Sigmoid colon (tissue), 7 donors: ENCODE results near the gene BRSK2. TPM values are rescaled to one million over a fixed set of nuclear protein-coding genes. Genes with fewer than 3 reads are reported as not detected.

Source experiments
- DNase-seq: peaks from one replicate; pipeline ENCODE4 v3.0.0-alpha.2; 2019
- H3K27ac ChIP-seq, 4 donors: fragments of 200-600 bp; sonication (generic); one replicate each; pipeline ENCODE4 v1.5.1; 2016 to 2019; ENCODE audit warnings: mild to moderate bottlenecking in 1 of 4
- H3K27me3 ChIP-seq, 3 donors: fragments of 200-600 bp; sonication (generic); one replicate each; pipeline ENCODE4 v1.5.1; 2019; ENCODE audit warnings: mild to moderate bottlenecking in 1 of 3
- H3K36me3 ChIP-seq, 4 donors: fragments of 200-600 bp; sonication (generic); one replicate each; pipeline ENCODE4 v1.5.1; 2016 to 2019
- H3K4me1 ChIP-seq, 4 donors: fragments of 200-600 bp; sonication (generic); one replicate each; pipeline ENCODE4 v1.5.1; 2017 to 2019
- H3K4me3 ChIP-seq, 4 donors: fragments of 200-600 bp; sonication (generic); one replicate each; pipeline ENCODE4 v1.5.1; 2017 to 2019; ENCODE audit warnings: mild to moderate bottlenecking in 2 of 4, moderate library complexity in 1 of 4
- H3K9me3 ChIP-seq, 4 donors: fragments of 200-600 bp in 3 of 4; sonication (generic) in 3 of 4; one replicate each; pipeline versions ENCODE4 v1.5.1 to v1.6.1; 2013 to 2019
- CTCF ChIP-seq, 4 experiments: fragments of 450-650 bp in 3 of 4; fragments of 200-600 bp in 1 of 4; IDR thresholded peaks; one replicate each; pipeline ENCODE4 v1.5.1; 2016 to 2019; ENCODE audit warnings: antibody characterized with exemption in 4 of 4, mild to moderate bottlenecking in 3 of 4, moderate library complexity in 2 of 4
- EP300 ChIP-seq, 4 donors: sonication (generic); formaldehyde crosslinking; IDR thresholded peaks; one replicate each; pipeline ENCODE4 v1.6.1; 2017; ENCODE audit warnings: antibody characterized with exemption in 4 of 4
- POLR2A ChIP-seq, 2 donors: fragments of 450-650 bp; IDR thresholded peaks; one replicate each; pipeline ENCODE4 v1.6.1; 2016; ENCODE audit warnings: antibody characterized with exemption in 2 of 2, mild to moderate bottlenecking in 2 of 2, moderate library complexity in 2 of 2
- POLR2AphosphoS5 ChIP-seq, 4 donors: sonication (generic); formaldehyde crosslinking; IDR thresholded peaks; one replicate each; pipeline ENCODE4 v1.6.1; 2017; ENCODE audit warnings: antibody characterized with exemption in 4 of 4
- WGBS, 2 donors: extraction: QIAGEN DNeasy Blood & Tissue Kit; methylation state at CpG; one replicate each; pipeline ENCODE4 v1.1.7; 2013; 5-methylcytosine and 5-hydroxymethylcytosine counted together
- intact Hi-C: fragments of 100-400 bp; cut with DNase I; formaldehyde crosslinking; loops from one replicate; pipeline ENCODE4 v1.15.1; 2023
- polyA plus RNA-seq, 3 donors: library from polyadenylated mRNA; stranded (reverse); fragments of 200-250 nt; gene quantifications; one replicate each; pipeline ENCODE4 v1.2.3, GENCODE V29; 2013
- total RNA-seq, 4 donors: library from RNA; depleted of rRNA; stranded (reverse); fragments of >200 nt; gene quantifications; one replicate each; pipeline ENCODE4 v1.1.0, GENCODE V29; 2016
- donor health status: healthy with polysubstance abuse.
- donor health status: Bipolar disorder and iron deficiency.
- donor health status: healthy.

Gene BRSK2
- total and polyA plus RNA-seq, 7 donors = 1.7 to 3.2 (median 1.9) TPM; not detected in 2

GRCh38 chr11:1438967-1439330, 49.2 kb downstream of the BRSK2 start:
- no peaks in the 10 kb centered on the region for H3K36me3 ChIP-seq
- H3K4me1 ChIP-seq = peaks cover 0 to 7% (median 3%) of the 10 kb centered on the region in 4 donors
- no peaks in the 10 kb centered on the region for H3K9me3 ChIP-seq
- 71 to 83% methylated on average over 11 of the region's 11 CpGs for WGBS, 2 donors
- H3K4me3 ChIP-seq = no peak overlapping the region
- DNase-seq = no peak
- intact Hi-C loops = no loop called here
- H3K27me3 ChIP-seq = peaks cover 4 to 84% (median 37%) of the 10 kb centered on the region in 3 donors
- TF ChIP-seq POLR2A (IDR thresholded peaks at IDR 0.05) (no peak), POLR2AphosphoS5 (IDR thresholded peaks at IDR 0.05) (no peak), EP300 (IDR thresholded peaks at IDR 0.05) (no peak), CTCF (IDR thresholded peaks at IDR 0.05) (no peak)
- H3K27ac ChIP-seq = no peak overlapping the region

GRCh38 chr11:1439341-1439740, 49.6 kb downstream of the BRSK2 start:
- no peak overlapping the region for H3K27ac ChIP-seq
- no peaks in the 10 kb centered on the region for H3K9me3 ChIP-seq
- H3K4me3 ChIP-seq = no peak overlapping the region
- 83% methylated on average over 11 of the region's 11 CpGs for WGBS, 2 donors
- no peak for DNase-seq
- H3K27me3 ChIP-seq = peaks cover 4 to 82% (median 33%) of the 10 kb centered on the region in 3 donors
- TF ChIP-seq EP300 (IDR thresholded peaks at IDR 0.05) (no peak), POLR2A (IDR thresholded peaks at IDR 0.05) (no peak), POLR2AphosphoS5 (IDR thresholded peaks at IDR 0.05) (no peak), CTCF (IDR thresholded peaks at IDR 0.05) (no peak)
- H3K36me3 ChIP-seq = no peaks in the 10 kb centered on the region
- H3K4me1 ChIP-seq = peaks cover 0 to 7% (median 3%) of the 10 kb centered on the region in 4 donors
- intact Hi-C loops = no loop called here

GRCh38 chr11:1440066-1440465, 50.3 kb downstream of the BRSK2 start:
- intact Hi-C loops = no loop called here
- peaks cover 4 to 75% (median 26%) of the 10 kb centered on the region in 3 donors for H3K27me3 ChIP-seq
- H3K27ac ChIP-seq = no peak overlapping the region
- WGBS, 2 donors = 82% methylated on average over 11 of the region's 11 CpGs
- DNase-seq = no peak
- TF ChIP-seq POLR2AphosphoS5 (IDR thresholded peaks at IDR 0.05) (no peak), CTCF (IDR thresholded peaks at IDR 0.05) (no peak), EP300 (IDR thresholded peaks at IDR 0.05) (no peak)
- H3K36me3 ChIP-seq = no peaks in the 10 kb centered on the region
- no peaks in the 10 kb centered on the region for H3K9me3 ChIP-seq
- H3K4me3 ChIP-seq = no peak overlapping the region
- H3K4me1 ChIP-seq = peaks cover 0 to 7% (median 3%) of the 10 kb centered on the region in 4 donors

DNA sequence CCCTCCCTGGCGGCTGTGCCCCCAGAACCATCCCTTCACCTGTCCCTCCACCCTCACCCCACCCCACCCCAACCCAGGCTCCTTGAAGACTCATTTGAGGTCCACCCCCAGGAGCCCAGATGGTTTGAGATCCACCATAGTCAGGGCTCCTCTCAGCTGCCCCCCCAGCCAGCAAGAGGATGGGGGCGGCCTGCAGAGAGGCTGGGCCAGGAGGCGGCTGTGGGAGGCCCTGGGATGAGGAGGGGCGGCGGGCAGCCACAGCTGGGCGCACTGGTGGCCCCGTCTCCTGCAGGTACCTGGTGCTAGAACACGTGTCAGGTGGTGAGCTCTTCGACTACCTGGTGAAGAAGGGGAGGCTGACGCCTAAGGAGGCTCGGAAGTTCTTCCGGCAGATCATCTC, 50.8 kb downstream of the BRSK2 start:
- Histone ChIP-seq H3K27me3 (peaks cover 4 to 74% (median 24%) of the 10 kb centered on the region in 3 donors), H3K9me3 (no peaks in the 10 kb centered on the region), H3K4me1 (peaks cover 0 to 7% (median 3%) of the 10 kb centered on the region in 4 donors), H3K36me3 (no peaks in the 10 kb centered on the region), H3K4me3 (no peak overlapping the region), H3K27ac (no peak overlapping the region)
- TF ChIP-seq EP300 (IDR thresholded peaks at IDR 0.05) (no peak), CTCF (IDR thresholded peaks at IDR 0.05) (no peak), POLR2AphosphoS5 (IDR thresholded peaks at IDR 0.05) (no peak), POLR2A (IDR thresholded peaks at IDR 0.05) (no peak)
- no peak for DNase-seq
- 76 to 84% methylated on average over 12 of the region's 12 CpGs for WGBS, 2 donors
- intact Hi-C loops = no loop called here

DNA sequence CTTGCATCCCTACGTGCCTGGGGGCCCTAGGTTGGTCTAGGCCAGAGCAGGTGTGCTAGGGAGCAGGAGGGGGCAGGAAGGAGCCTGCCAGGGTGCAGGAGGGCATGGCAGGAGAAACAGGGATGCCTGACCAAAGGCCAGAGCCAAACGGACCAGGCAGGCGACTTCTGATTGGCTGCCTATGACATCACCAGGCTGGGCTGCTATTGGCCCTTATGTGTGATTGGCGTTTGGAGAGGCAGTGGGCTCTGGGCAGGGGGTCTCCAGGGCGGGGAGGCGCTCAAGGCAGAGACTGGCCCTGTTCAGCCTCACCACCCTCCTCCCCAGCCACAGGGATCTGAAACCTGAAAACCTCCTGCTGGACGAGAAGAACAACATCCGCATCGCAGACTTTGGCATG, 52.4 kb downstream of the BRSK2 start:
- DNase-seq = no peak
- peaks cover 0 to 57% (median 7%) of the 10 kb centered on the region in 3 donors for H3K27me3 ChIP-seq
- no peak overlapping the region for H3K27ac ChIP-seq
- no peaks in the 10 kb centered on the region for H3K36me3 ChIP-seq
- H3K4me1 ChIP-seq = no peaks in the 10 kb centered on the region
- WGBS, 2 donors = 31 to 40% methylated on average over 9 of the region's 9 CpGs
- no peak for TF ChIP-seq POLR2A (IDR thresholded peaks at IDR 0.05)
- no peak for TF ChIP-seq EP300 (IDR thresholded peaks at IDR 0.05)
- TF ChIP-seq POLR2AphosphoS5 (IDR thresholded peaks at IDR 0.05) = no peak
- TF ChIP-seq CTCF (IDR thresholded peaks at IDR 0.05) = no peak
- no peak overlapping the region for H3K4me3 ChIP-seq
- no peaks in the 10 kb centered on the region for H3K9me3 ChIP-seq
- intact Hi-C loops = no loop called here
